T-helper 22 cell (primary cell): ENCODE data around the gene GAN.

Experiments used
- DNase-seq: peaks from one replicate; pipeline ENCODE4 v3.0.0-alpha.2; 2020; ENCODE audit warnings: low read depth

GAN gene

DNA sequence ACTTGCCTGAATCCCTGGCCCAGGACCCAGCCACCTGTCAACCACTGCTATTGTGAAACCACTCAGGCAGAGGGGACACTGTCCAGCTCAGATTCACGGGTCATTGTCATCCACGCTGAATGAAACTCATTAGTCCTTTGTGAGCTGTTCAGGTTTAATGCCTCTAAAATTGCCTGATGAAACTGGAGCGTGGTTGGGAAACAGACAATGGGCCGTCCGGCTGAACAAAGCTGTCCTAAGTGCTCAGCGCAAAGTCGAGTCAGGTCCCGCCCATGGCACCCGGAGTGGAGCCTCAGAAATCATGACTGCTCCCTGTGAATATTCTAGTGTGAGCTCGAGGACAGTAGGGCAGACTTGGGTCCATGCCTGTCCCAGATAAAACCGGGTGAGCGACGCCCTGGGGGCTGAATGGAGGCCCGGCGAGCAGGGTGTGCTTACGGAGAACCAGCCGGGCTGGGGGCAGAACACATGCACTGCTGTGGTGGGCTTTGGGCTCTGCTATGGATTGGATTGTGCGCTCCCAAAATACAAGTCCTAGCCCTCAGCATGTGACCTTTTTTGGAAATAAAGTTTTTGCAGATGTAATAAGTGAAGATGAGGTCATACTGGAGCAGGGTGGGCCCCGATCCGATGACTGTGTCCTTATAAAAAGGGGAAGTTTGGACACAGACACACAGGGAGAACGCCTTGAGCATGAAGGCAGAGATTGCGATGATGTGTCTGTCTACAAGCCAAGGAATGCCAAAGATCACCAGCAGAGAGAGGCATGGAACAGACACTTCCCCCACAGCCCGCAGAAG is 117.0 kb downstream of the GAN start:
- DNase-seq: no peak

DNA sequence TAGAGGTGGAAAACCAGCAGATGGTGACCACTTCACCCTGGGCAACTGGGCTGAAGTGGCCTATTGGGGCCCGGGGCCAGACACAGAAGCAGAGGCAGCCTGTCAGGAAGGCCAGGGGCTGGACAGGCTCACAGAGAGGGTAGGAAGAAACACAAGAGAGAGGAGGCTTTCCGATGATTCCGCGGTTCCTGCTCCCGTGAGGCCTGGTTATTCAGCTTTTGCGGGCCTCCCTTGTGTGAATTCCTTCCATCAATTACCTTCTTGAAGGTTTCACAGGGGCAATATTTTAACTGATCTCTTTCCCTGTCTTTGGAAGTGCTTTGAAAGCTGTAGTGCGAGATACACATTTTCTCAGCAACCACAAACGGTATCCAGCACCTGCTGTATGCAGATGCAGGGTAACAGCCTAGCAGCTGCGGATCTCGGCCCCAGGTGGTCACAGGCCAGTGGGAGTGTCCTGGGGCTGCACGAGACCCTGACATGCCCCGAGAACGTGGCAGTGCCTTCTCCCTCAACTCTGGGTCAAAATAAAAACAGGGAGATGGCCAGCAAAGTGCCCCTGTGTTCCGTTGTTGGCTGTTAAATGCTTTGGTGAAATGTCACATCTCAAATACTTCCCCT is 118.3 kb downstream of the GAN start:
- DNase-seq: no peak

DNA sequence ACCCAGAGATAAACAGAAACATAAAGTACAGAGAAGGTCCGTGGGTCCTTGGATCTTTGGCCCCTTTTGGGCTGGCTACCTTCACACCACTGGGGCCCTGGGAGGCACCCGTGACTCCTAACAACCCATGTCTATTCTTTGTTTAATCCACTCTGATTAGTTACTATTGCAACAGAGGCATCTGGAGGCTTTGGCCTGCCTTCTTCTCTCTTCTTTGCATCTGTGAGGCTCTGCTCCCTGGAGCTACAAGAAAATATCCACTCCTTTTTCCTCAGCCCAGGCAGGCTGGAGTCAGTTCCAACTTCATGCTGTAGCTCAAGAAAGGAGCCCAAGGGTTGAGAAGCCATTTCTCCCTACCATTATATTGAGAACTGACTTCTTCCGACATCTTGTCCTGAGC is 120.3 kb downstream of the GAN start:
- no peak for DNase-seq

DNA sequence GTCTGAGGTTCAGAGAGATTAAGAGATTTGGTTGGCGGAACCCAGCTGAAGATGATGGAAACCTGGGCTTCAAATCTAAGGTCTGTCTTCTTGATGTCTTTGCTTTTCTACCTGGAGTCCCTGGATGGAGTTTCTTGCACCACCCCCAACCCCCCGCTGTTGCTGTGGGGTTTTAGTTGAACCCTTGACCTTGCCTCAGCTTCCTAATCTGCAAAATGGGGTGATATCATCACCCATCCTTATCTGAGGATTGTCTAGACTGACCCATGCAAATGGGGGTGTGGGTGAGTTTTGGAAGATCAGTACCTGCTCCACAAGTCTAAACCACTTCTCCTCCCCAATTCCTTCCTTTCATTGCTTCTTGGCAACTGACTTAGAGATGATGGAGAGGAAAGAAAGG is 120.8 kb downstream of the GAN start:
- DNase-seq: no peak

DNA sequence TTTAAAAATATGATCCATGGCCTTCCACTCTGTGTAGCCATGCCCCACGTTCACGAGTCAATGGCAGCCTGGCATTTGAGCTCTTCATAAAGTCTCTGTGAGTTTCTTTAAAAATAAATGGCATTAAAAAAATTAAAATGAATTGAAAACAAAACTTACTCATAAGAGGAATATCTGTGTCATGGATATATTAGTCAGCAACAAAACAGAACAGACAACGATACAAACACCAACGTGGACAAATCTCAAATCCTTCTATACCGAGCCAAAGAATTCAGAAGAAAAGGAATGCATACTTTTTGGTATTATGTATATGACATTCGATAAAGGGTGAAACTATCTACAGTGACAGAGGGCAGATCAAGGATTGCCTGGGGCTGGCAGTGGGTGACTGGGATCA is 121.6 kb downstream of the GAN start:
- no peak for DNase-seq

DNA sequence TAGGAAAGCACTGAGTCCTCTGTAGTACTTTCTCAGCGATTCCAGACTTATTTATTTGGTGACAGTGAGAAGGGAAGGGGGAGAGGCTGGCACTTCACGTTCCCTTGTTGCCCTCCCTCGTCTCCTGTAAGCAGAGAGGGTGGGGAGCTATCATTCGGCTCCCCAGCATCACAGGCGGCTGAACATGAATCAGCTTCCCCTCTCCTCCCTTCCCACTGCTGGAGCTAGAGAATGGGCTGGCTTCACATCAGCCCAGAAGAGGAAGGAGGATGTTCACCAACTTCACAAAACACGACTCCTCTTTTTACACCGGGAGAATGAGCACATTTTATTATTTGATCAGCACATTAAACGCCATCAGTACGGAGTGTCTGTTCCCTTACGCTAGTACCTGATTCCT is 123.1 kb downstream of the GAN start:
- DNase-seq: no peak
